GM12878 (cell line): Measurements from ENCODE around the gene CEBPB. TPM values are rescaled to one million over a fixed set of nuclear protein-coding genes. Genes with fewer than 3 reads are reported as not detected.

ENCODE experiments used
- IKZF2 ChIP-seq, 2 experiments: fragments of 450-650 bp; IDR thresholded peaks; 2 replicates each; pipeline ENCODE4 v1.6.1; 2017; ENCODE audit warnings: mild to moderate bottlenecking in 2 of 2, moderate library complexity in 2 of 2
- LARP7 ChIP-seq: fragments of 450-650 bp; IDR thresholded peaks from 2 replicates; pipeline ENCODE4 v1.6.1; 2017; ENCODE audit warnings: mild to moderate bottlenecking
- NFYB ChIP-seq: IDR thresholded peaks from 2 replicates; pipeline ENCODE4 v1.6.1; 2011; ENCODE audit warnings: low read depth, mild to moderate bottlenecking, low read length, improper control_type of control experiment, moderate library complexity; ENCODE audit not compliant: insufficient read depth
- NR2C2 ChIP-seq: IDR thresholded peaks from 2 replicates; pipeline ENCODE4 v1.6.1; 2011; ENCODE audit warnings: borderline replicate concordance, low read depth; ENCODE audit not compliant: control insufficient read depth, insufficient read length
- ZNF384 ChIP-seq: IDR thresholded peaks from 2 replicates; pipeline ENCODE4 v1.6.1; 2012; ENCODE audit warnings: low read depth, mild to moderate bottlenecking, low read length, improper control_type of control experiment, borderline replicate concordance
- polyA plus RNA-seq, 11 experiments: library from polyadenylated mRNA; depleted of rRNA in 4 of 11; unstranded in 6 of 11; stranded (reverse) in 5 of 11; fragments of >200 nt; fragmentation: Nextera tagmentation in 4 of 11; fragmentation: Illumina TruSeq in 1 of 11; extraction: Ambion mirVana in 4 of 11; extraction: Trizol in 1 of 11; gene quantifications; 1 replicate in 1 of 11; 2 replicates in 10 of 11; pipeline versions ENCODE4 v1.2.1 to v1.2.3, GENCODE V29; 2011 to 2016; ENCODE audit warnings: inconsistent platforms in 2 of 11, missing spikeins in 2 of 11, low read depth in 1 of 11
- total RNA-seq, 4 experiments: library from RNA; depleted of rRNA in 3 of 4; stranded (reverse); fragments of >200 nt in 3 of 4; fragmentation: Illumina TruSeq in 1 of 4; extraction: Trizol in 1 of 4; gene quantifications; 2 replicates each; pipeline versions ENCODE4 v1.2.1 to v1.2.3, GENCODE V29; 2013 to 2021
- TF ChIP-seq, protein P1 (sequence below): fragments of 450-650 bp; IDR thresholded peaks from 2 replicates; pipeline ENCODE4 v1.6.1; 2017; ENCODE audit warnings: mild to moderate bottlenecking, low read depth, inconsistent platforms; ENCODE audit not compliant: poor library complexity, severe bottlenecking
- TF ChIP-seq, protein P2 (sequence below): fragments of 450-650 bp; IDR thresholded peaks from 2 replicates; pipeline ENCODE4 v1.6.1; 2016; ENCODE audit warnings: mild to moderate bottlenecking, moderate library complexity, borderline replicate concordance
- TF ChIP-seq, protein P3 (sequence below): IDR thresholded peaks from 2 replicates; pipeline ENCODE4 v1.6.1; 2011; ENCODE audit warnings: low read depth, low read length, improper control_type of control experiment, borderline replicate concordance
- TF ChIP-seq, protein P4 (sequence below): fragments of 450-650 bp; IDR thresholded peaks from 2 replicates; pipeline ENCODE4 v1.6.1; 2017; ENCODE audit warnings: low read depth, mild to moderate bottlenecking, moderate library complexity

The CEBPB gene
- total and polyA plus RNA-seq, 10 of the 15 experiments (the other 5 are each of a cell fraction or from before 2014, with no cell fraction given), result 0.18 to 8.8 (median 1.6) TPM

DNA sequence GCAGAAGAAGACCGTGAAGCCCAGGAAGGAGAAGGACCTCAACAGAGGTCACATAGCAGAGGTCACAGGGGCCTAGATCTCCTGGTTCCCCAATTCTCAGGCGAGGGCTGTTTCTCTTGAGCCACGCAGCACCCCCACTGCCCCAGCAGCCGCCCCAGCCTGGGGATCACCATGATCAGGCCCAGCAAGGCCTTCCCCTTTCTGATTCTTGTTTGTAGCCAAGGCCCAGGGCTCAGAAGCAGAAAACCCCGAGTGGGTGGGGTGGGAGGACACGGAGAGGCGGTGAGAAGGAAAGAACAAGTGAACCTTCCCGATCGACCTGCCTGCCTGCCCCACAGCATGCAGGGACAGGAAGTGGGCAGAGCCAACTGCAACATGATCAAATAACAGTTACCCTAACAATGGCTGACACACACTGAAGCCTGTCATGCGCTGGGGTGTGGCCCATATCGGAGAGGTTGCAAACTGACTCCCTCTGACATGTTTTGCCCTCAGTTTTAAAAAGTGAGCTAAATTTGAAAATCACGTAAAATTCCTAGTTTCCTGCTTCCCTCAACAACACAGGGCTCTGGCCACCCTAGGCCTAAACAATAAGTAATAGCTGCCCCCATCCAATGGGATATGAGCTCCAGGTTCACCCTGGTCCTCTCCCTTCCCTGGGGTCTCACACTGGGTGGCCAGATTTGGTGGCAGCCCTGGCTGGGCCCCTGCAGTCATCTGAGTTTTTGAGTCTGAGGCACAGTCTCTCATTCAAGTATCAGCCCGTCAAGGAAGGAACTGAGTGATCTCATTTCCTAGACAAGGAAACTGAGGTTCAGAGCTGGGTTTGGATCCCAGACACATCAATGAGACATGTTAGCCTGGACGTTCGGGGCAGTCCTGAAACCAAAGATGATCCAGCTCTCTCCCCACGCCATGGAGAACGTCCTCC lies 43.6 kb upstream of the CEBPB start (continued):
- TF ChIP-seq, protein P1, sequence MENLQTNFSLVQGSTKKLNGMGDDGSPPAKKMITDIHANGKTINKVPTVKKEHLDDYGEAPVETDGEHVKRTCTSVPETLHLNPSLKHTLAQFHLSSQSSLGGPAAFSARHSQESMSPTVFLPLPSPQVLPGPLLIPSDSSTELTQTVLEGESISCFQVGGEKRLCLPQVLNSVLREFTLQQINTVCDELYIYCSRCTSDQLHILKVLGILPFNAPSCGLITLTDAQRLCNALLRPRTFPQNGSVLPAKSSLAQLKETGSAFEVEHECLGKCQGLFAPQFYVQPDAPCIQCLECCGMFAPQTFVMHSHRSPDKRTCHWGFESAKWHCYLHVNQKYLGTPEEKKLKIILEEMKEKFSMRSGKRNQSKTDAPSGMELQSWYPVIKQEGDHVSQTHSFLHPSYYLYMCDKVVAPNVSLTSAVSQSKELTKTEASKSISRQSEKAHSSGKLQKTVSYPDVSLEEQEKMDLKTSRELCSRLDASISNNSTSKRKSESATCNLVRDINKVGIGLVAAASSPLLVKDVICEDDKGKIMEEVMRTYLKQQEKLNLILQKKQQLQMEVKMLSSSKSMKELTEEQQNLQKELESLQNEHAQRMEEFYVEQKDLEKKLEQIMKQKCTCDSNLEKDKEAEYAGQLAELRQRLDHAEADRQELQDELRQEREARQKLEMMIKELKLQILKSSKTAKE, result peak; percentile 26
- TF ChIP-seq NFYB, result 0 out of 2 replicates have a peak, but pooled peaks have one; percentile 17
- TF ChIP-seq, protein P2, sequence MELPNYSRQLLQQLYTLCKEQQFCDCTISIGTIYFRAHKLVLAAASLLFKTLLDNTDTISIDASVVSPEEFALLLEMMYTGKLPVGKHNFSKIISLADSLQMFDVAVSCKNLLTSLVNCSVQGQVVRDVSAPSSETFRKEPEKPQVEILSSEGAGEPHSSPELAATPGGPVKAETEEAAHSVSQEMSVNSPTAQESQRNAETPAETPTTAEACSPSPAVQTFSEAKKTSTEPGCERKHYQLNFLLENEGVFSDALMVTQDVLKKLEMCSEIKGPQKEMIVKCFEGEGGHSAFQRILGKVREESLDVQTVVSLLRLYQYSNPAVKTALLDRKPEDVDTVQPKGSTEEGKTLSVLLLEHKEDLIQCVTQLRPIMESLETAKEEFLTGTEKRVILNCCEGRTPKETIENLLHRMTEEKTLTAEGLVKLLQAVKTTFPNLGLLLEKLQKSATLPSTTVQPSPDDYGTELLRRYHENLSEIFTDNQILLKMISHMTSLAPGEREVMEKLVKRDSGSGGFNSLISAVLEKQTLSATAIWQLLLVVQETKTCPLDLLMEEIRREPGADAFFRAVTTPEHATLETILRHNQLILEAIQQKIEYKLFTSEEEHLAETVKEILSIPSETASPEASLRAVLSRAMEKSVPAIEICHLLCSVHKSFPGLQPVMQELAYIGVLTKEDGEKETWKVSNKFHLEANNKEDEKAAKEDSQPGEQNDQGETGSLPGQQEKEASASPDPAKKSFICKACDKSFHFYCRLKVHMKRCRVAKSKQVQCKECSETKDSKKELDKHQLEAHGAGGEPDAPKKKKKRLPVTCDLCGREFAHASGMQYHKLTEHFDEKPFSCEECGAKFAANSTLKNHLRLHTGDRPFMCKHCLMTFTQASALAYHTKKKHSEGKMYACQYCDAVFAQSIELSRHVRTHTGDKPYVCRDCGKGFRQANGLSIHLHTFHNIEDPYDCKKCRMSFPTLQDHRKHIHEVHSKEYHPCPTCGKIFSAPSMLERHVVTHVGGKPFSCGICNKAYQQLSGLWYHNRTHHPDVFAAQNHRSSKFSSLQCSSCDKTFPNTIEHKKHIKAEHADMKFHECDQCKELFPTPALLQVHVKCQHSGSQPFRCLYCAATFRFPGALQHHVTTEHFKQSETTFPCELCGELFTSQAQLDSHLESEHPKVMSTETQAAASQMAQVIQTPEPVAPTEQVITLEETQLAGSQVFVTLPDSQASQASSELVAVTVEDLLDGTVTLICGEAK, result peak; percentile 44; the same call in 1 of the 2 replicates
- TF ChIP-seq, protein P3, sequence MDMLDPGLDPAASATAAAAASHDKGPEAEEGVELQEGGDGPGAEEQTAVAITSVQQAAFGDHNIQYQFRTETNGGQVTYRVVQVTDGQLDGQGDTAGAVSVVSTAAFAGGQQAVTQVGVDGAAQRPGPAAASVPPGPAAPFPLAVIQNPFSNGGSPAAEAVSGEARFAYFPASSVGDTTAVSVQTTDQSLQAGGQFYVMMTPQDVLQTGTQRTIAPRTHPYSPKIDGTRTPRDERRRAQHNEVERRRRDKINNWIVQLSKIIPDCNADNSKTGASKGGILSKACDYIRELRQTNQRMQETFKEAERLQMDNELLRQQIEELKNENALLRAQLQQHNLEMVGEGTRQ, result no peak
- no peak for TF ChIP-seq NR2C2
- TF ChIP-seq LARP7, result no peak
- peak in 1 of 2 experiments; percentile 30; a peak in 1 of 4 replicates for TF ChIP-seq IKZF2 (IDR thresholded peaks at IDR 0.05)
- TF ChIP-seq, protein P4, sequence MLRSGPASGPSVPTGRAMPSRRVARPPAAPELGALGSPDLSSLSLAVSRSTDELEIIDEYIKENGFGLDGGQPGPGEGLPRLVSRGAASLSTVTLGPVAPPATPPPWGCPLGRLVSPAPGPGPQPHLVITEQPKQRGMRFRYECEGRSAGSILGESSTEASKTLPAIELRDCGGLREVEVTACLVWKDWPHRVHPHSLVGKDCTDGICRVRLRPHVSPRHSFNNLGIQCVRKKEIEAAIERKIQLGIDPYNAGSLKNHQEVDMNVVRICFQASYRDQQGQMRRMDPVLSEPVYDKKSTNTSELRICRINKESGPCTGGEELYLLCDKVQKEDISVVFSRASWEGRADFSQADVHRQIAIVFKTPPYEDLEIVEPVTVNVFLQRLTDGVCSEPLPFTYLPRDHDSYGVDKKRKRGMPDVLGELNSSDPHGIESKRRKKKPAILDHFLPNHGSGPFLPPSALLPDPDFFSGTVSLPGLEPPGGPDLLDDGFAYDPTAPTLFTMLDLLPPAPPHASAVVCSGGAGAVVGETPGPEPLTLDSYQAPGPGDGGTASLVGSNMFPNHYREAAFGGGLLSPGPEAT, result no peak; the same call in 1 of the 2 replicates
- no peak for TF ChIP-seq ZNF384
